DMS153 (cell line): ENCODE results near the gene CDC42BPA.
"Not testable (repeated sequence)": the region's sequence is repeated elsewhere in the genome, so short reads cannot be mapped to it uniquely, and the experiment has no call there.

Experiments used
- DNase-seq: peaks from one replicate; lab custom pipeline; 2025; lab: John Stamatoyannopoulos, UW

Gene CDC42BPA

DNA sequence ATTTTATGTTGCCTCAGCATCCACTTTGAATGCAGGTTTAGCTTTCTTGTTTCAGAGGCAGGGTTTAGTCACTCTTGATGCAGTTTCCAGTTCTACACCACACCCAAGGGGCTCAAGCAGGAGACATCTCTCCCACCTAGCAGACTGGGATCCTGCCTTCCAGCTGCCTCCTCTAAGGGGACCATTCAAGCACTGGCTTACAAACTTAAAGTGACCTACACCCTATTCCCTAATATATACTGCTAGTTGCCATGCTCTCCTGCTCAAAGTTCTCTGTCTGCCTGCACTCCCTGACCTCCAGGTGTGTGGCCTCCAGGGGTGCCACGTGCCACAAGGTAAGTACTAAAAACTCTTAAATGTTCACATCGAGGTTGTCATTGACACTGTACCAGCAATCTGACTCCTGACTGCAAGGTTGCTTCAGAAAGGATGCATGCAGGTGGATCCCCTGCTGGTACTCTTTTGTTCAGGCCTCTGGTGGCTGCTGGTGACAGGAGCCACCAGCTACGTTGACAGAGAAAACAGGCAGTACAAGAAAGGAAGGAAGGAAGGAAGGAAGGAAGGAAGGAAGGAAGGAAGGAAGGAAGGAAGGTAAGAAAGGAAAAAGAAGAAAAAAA lies 192.3 kb downstream of the CDC42BPA start:
- peak; percentile 28 for DNase-seq

GRCh38 chr1:227124473-227124872 lies 193.8 kb downstream of the CDC42BPA start:
- no peak for DNase-seq

DNA sequence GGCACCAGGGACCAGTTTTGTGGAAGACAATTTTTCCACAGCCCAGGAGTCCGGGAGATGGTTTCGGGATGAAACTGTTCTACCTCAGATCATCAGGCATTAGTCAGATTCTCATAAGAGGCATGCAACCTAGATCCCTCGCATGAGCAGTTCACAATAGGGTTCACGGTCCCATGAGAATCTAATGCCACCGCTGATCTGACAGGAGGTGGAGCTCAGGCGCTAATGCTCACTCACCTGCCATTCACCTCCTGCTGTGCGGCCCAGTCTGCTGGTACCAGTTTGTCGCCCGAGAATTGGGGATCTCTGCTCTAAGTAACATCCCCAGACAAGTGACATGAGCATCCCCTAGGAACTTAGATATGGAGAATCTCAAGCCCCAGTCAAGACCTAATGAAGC lies 197.5 kb downstream of the CDC42BPA start:
- no peak for DNase-seq

- DNase-seq: no peak
Observed at GRCh38 chr1:227112538-227112937, 205.8 kb downstream of the CDC42BPA start.

- no peak for DNase-seq
Observed at GRCh38 chr1:227111782-227112181, 206.5 kb downstream of the CDC42BPA start.

DNA sequence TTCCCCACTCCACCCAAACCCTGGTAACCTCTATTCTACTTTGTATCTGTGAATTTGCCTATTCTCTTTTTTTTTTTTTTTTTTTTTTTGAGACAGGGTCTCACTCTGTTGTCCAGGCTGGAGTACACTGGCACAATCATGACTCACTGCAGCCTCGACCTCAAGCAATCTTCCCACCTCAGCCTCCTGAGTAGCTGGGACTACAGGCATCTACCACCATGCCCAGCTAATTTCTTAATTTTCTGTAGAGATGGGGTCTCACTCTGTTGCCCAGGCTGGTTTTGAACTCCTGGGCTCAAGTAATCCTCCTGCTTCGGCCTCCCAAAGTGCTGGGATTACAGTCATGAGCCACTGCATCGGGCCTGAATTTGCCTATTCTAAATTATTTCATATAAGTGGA lies 213.0 kb downstream of the CDC42BPA start:
- DNase-seq: not testable (repeated sequence)

DNA sequence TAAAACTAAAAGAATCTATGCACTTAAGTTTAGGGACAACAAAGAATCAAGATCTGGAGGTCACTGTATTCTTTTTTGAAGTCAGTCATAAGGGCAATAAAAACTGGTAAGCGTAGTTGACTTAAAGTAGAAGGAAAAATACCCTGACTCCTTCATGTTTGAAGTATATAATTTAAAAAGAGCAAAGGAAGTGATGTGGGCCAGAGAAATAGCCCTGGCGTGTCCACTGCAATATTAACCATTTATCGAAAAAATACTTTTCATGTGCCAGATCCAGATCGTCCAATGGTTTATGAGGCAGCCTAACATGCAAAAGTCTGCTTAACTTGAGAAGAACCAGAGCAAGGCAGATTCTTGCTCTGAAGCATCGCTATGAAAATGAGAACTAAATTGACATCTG lies 216.2 kb downstream of the CDC42BPA start:
- DNase-seq: no peak

GRCh38 chr1:227094249-227094966 lies 223.9 kb downstream of the CDC42BPA start:
- DNase-seq: peak; percentile 84

- no peak for DNase-seq
Observed at GRCh38 chr1:227093309-227093708, 225.0 kb downstream of the CDC42BPA start.

DNA sequence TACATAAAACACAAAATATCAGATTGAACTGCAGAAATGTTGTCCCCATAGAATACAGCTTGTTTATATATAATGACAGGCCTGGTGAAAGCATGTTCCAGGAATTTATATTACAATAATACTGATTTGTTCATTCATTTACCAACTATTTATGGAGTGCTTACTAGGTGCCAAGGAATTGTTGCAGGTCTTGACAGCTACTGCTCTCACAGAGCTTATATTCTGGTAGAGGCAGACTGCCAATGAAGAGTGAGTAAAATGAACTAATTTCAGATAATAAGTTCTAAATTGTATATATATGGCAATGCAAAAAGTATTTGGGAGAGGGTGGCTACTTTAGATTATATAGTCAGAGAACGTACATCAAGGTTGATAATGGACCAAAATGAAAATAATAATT lies 226.2 kb downstream of the CDC42BPA start:
- no peak for DNase-seq

DNA sequence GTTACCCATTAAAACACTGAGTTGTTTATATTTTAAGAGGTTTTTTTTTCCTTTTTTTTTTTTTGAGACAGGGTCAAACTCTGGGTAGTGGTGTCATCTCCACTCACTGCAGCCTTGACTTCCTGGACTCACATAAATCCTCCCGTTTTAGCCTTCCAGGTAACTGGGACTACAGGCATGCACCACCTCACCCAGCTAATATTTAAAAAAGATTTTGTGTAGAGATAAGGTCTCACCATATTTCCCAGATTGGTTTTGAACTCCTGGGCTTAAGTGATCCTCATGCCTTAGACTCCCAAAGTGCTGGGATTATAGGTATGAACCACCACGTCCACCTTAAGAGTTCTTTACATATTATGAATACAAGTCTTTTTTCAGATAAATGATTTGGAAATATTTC lies 231.7 kb downstream of the CDC42BPA start:
- no peak for DNase-seq

DNA sequence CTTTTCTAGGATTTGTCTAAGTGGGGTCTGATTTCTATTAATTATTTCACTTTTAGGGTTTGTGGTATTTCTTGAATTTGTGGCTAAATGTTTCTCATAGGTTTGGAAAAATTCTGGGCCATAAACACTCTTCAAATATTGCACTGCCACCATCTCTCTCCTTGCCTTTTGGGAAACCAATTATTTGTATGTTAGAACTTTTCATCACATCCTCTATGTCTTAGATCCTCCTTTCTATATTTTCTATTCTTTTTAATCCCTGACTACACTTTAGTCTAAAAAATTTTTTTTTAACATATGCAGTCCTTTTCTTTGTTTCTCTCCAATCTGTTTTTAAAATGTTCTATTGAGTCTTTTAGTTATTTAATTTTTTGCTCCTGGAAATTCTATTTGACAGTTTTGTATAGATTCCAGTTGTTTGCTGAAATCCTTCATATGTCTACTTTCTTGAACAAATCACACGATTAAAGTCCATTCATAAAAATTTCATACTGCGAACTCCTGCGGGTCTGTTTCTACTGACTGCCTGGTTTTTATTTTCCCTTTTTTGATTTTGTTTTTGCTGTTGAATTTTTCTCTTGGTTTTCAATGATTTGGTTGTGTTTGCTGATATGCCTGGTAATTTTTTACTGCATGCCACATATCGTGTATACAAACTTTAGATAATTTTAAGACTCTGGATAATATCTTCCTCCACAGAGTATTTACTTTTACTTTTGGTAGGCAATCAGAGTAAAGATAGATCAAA lies 235.1 kb downstream of the CDC42BPA start:
- no peak for DNase-seq

DNA sequence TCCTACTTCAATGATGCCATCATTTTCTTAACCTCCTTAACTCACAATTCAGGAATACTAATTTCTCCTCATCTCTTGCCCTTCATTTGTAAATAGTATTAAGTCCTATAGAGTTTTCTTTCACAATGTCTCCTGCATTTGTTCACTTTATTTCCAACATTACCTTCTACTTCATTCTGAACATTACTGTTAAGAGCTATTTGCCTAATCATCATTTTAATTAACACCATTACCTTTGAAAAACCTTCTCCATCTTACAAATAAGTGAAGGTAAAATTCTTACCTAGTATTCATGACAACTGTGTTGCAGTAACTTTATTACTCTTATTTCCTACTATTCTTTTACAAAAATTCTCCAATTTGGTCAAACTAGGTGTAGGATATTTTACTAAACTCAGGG lies 240.5 kb downstream of the CDC42BPA start:
- DNase-seq: no peak

GRCh38 chr1:227073786-227074185 lies 244.5 kb downstream of the CDC42BPA start:
- DNase-seq: no peak

DNA sequence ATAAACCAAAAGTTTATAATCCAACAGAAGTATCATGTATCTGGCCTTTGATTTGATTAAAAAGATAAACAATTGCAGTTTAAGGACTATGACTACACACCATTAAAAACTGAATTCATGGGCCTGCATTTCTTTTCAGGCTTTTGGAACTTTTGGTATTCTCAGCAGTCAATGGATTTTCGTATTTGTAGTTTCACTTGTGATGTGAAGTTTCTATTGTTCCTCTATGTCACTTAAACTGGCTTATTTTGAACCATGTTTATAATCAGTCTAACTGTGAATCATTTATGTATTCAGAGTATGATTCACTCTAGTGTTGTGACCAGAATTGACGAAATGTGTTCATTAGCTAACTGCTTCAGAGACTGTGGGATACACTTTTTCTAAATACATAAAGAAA lies 245.3 kb downstream of the CDC42BPA start:
- DNase-seq: no peak

DNA sequence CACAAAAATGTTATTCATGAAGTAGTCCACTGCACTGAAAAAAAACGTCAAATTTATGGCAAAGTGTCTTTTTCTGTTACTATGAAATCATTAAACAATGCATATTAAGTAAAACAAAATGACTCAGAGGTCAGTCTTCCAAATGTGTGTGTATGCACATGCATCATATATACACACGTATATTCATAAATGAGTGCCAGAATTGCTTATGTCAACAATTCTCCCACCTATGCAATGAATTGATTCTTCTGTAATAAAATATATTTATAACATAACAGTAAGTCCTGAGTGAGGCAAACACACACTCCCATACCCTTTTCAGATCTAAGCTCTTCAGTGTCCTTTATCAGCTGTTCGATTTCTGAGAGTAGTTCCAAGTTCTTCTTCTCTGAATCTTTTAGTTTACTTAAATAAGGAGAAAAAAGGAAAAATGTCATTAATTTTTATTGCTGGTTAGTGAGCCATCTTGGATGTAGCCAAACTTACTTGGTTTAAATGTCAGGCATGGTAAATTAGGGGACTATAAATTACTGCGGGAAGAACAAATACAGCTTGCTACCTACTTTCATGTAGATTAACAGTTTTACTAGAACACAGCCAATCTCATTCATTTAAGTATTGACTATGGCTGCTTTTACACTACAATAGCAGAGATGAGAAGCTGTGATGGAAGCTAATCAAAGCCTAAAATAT lies 246.3 kb downstream of the CDC42BPA start:
- no peak for DNase-seq

DNA sequence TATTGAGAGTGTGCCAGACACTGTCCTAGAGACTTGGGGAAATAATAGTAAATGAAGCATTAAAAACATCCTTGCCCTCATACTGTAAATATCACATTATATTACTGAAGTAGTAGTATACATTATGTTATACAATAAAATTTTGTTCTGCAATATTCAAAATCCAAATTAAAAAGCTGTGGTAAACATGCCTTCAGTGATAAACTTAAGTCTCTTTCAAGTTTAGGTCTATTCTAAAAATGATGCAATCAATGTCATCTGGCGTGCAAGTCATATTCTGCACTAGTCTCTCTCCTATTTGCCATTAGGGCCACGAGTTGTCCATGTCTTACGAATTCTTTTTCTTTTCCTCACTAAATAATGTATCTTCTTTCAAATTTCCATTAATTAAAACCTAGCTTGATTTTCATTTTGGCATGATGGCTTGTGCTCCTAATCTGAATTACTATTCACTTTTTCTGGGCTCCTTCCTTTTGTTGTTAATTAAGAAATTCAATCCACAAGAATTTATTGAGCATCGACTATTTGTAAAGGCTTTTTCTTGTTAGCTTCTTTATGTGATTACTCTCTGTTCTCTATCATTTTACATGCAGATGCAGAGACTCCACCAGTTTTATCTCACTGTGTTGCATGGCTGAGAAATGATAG lies 247.5 kb downstream of the CDC42BPA start:
- DNase-seq: no peak

GRCh38 chr1:227069490-227069889 lies 248.8 kb downstream of the CDC42BPA start:
- no peak for DNase-seq

- DNase-seq: no peak
Observed at GRCh38 chr1:227068883-227069282, 249.4 kb downstream of the CDC42BPA start.

DNA sequence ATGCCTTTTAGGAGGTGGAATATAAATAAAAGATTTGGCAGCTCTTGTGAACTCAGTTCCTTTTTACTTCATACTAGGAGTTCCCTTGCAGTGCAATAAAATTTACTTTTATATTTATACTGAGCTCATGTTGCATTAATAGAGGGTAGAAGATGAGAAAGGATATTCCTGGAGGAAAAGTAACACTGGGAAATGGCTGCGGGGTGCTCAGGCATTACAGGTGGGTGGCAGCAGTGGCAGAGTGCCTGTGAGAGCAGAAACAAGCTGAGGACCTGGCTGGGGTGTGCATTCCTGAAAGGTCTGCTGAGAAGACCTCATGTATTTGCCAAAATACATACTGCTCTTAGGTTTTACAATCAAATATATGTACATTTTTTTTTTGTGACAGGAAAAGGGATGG lies 251.3 kb downstream of the CDC42BPA start:
- no peak for DNase-seq

DNA sequence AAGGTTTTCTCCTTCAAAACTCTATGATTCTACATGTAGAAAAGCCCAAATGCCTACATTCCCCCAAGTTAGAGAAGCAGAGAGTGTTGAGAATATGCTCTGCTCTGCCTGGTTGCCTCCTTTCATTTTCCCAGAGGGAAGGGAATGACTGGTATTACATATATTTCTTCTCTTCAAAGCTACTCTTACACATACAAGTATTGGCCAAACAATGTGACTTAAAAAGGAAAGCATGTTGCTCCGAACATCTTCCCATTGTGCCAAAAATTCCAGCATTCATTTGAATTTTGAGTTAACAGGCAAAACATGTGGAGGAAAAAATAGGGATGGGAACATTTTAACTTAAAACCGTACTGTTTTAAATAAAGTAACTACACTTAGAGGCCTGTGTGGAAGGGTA lies 253.0 kb downstream of the CDC42BPA start:
- DNase-seq: no peak

DNA sequence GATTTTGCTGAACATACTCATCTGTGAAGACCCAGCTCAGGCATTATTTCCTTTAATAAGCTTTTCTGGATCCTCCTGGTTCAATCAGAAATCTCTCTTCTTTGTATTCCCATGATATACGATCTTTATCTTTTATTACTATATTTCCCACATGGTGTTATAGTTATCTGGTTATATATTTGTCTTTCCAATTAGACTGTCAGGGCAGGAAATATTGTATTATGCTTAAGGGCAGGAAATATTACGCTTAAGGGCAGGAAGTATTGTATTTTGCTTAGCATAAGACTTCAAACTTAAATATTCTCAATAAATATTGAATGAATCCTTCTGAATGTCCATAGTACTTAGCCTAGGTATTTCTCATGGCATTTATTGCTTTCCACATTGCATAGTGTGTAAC lies 256.0 kb downstream of the CDC42BPA start:
- DNase-seq: no peak
